Measurements from ENCODE around the gene METTL2A.
"Not testable (repeated sequence)": the region's sequence is repeated elsewhere in the genome, so short reads cannot be mapped to it uniquely, and the experiment has no call there.

DNA sequence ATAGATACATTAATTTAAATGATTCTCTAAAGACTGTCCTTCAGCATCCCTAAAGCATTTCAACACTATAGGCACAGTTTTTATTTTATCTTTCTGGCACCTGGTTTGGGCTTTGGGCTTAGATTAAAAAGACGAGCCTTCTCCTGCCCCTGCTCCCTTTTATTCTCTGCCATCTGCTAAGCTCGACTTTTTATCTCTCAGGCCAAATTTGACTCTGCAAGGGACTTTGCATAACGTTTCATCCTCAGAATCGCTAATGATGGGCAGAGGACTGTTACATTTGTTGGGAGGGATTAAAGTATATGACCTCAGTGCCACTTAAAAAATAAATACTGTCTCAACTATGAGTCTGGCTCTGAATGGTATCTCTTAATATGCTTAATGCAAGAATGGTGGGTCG, 29.3 kb downstream of the METTL2A start:
- not testable (repeated sequence) for TF ChIP-seq EZH2 (IDR thresholded peaks at IDR 0.05; ENCODE audit: borderline replicate concordance)
- TF ChIP-seq, protein P1, sequence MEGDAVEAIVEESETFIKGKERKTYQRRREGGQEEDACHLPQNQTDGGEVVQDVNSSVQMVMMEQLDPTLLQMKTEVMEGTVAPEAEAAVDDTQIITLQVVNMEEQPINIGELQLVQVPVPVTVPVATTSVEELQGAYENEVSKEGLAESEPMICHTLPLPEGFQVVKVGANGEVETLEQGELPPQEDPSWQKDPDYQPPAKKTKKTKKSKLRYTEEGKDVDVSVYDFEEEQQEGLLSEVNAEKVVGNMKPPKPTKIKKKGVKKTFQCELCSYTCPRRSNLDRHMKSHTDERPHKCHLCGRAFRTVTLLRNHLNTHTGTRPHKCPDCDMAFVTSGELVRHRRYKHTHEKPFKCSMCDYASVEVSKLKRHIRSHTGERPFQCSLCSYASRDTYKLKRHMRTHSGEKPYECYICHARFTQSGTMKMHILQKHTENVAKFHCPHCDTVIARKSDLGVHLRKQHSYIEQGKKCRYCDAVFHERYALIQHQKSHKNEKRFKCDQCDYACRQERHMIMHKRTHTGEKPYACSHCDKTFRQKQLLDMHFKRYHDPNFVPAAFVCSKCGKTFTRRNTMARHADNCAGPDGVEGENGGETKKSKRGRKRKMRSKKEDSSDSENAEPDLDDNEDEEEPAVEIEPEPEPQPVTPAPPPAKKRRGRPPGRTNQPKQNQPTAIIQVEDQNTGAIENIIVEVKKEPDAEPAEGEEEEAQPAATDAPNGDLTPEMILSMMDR (IDR thresholded peaks at IDR 0.05; ENCODE audit: poor library complexity), result not testable (repeated sequence)
